AG09319 (cell line): ENCODE data around the gene DENND2A.

Experiments used
- DNase-seq: peaks from one replicate; pipeline ENCODE4 v3.0.0-alpha.2; 2010; ENCODE audit warnings: low read depth; ENCODE audit errors: extremely low read depth
- TF ChIP-seq, protein P1 (sequence below): IDR thresholded peaks from 2 replicates; pipeline ENCODE4 v1.5.1; 2011; ENCODE audit warnings: low read depth, mild to moderate bottlenecking, inconsistent platforms, low read length, moderate library complexity

Gene DENND2A

DNA sequence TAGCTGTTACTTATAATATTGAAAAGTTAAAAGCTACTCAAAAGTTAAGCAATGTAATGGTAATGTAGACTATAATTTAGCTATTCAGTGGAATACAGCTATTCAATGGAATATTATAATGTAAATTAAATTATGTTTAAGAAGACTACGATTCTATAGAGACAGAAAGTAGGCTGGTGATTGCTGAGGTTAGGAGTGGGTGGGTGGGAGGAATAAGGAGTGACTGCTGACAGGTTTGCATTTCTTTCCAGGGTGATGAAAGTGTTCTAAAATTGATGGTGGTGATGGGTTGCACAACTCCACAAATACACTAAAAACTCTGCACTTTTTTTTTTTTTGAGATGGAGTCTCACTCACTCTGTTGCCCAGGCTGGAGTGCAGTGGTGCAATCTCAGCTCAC, 21.4 kb downstream of the DENND2A start:
- no peak for DNase-seq

DNA sequence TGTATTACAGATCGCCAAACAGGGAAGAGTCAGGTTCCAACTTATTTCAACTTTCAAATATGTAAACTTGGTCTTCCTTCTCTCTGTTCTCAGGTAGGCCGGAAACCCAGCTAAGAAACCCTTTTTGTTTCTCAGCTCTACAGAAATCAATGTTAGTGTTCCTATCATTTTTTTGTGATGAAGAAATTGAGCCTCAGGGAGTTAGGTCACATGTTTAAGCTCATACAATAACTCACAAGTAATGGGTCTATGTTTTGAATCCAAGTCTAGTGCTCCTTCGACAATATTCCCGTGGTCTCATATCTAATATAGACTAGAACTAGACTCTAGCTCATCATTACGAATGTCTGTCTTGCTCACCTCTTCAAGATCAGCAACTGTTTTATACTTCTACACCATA, 22.3 kb downstream of the DENND2A start:
- TF ChIP-seq, protein P1, sequence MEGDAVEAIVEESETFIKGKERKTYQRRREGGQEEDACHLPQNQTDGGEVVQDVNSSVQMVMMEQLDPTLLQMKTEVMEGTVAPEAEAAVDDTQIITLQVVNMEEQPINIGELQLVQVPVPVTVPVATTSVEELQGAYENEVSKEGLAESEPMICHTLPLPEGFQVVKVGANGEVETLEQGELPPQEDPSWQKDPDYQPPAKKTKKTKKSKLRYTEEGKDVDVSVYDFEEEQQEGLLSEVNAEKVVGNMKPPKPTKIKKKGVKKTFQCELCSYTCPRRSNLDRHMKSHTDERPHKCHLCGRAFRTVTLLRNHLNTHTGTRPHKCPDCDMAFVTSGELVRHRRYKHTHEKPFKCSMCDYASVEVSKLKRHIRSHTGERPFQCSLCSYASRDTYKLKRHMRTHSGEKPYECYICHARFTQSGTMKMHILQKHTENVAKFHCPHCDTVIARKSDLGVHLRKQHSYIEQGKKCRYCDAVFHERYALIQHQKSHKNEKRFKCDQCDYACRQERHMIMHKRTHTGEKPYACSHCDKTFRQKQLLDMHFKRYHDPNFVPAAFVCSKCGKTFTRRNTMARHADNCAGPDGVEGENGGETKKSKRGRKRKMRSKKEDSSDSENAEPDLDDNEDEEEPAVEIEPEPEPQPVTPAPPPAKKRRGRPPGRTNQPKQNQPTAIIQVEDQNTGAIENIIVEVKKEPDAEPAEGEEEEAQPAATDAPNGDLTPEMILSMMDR: no peak
- DNase-seq: no peak

More for the DNA sequence above, 21.4 kb downstream of the DENND2A start:
- TF ChIP-seq, protein P1: no peak

DNA sequence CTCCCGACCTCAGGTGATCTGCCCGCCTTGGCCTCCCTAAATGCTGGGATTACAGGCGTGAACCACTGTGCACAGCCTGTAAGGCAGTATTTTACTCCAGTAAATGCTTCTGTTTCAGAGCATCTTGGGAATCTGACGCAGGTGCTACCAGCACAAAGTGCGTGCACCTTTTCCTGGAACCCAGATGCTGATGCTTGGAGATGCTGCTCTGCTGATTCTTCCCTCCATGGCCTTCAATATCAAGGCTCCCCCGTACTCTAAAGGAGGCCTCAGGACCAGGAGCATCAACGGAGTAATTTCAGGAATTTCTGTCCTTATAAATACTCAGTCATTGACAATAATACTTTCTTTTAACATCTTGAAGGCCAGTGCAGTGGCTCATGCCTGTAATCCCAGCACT, 23.5 kb downstream of the DENND2A start:
- no peak for DNase-seq
- TF ChIP-seq, protein P1: no peak

DNA sequence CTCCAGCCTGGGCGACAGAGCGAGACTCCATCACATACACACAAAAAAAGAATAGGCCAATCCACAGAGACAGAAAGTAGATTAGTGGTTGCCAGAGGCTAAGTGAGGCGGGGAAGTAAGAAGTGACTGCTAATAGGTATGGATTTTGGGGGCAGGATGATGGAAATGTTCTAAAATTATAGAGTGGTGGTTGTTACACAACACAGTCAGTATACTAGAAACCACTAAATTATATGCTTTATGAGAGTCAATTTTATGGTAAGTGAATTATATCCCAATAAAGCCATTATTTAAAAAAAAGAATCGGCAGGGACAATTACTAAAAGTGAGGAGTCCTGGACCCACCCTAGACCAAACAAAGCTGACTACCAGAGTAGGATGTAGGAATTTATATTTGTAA, 24.3 kb downstream of the DENND2A start:
- TF ChIP-seq, protein P1: no peak
- DNase-seq: no peak

DNA sequence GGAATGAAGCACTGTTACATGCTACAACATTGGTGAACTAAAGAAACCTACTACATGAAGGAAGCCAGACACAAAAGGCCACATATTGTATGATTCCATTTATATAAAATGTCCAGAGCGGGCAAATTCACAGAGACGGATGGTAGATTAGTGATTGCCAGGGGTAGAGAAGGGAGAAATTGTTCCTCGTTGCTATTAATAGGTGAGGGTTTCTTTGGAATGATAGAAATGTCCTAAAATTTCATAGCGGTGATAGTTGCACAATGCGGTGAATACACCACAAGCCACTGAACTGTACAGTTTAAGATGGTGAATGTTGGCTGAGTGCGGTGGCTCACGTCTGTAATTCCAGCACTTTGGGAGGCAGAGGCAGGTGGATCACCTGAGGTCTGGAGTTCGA, 29.0 kb downstream of the DENND2A start:
- DNase-seq: no peak
- TF ChIP-seq, protein P1: no peak

DNA sequence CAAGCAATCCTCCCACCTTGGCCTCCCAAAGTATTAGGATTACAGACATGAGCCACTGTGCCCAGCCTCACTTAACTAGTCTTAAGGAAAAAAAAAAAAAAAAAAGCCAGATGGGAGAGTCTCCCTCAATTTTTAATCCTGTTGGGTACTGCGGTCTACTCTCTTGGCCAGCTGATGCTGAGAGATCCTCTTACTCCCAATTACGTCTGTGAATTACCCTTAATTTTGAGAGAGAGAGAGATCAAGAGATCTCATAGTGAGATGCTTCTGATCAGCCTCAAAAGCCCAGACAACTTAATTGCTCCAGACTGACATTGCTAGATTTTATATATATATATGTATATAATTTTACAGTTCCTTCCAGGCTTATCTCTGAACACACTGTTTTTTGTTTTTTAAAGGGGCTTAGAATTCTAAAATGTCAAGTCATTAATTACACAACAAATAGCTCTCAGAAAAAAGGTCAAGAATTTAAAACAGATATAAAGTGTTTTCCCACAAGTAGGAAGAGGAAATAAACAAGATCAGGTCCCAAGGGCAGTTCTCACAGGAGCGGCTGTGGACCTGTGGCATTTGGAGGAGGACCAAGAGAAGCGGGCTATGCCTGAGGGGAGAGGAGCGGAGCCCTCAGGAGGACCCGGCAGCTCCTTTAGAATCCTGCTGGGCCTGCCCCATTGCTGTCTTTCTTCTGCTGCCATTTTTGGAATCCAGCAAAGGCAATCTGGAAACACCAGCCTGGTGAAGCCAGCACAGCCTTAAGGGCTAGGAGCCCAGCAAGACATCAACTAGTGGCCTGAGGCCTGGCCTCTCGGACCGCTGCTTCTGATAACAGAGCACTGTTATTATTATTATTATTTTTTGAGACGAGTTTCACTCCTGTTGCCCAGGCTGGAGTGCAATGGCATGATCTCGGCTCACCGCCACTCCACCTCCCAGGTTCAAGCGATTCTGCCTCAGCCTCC, 30.1 kb downstream of the DENND2A start:
- no peak for DNase-seq
- TF ChIP-seq, protein P1: no peak

DNA sequence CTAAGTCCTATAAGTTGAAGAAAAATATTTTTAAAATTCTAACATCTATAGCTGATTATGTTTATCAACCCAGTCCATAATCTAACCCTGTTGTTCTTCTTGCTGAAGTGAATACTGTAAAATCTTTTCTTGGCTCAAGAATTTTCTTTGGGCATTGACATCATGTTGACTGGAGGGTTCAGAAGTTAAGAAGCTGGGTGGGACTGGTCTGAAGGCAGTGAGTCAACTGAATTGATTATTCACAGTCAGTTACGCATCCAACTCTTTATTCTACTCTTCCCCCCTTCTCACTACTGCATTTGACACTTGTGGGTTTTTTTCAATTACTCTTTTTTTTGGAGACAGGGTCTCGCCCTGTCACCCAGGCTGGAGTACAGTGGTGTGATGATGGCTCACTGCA, 31.0 kb downstream of the DENND2A start:
- no peak for DNase-seq
- TF ChIP-seq, protein P1: no peak
